ENCODE results near the gene GALNT7. TPM values are rescaled to one million over a fixed set of nuclear protein-coding genes. Genes with fewer than 3 reads are reported as not detected.

Gene GALNT7
- total and polyA plus RNA-seq, 2 of the 13 experiments (the other 11 are each of a cell fraction or from before 2014, with no cell fraction given): 0.08 to 0.13 TPM

DNA sequence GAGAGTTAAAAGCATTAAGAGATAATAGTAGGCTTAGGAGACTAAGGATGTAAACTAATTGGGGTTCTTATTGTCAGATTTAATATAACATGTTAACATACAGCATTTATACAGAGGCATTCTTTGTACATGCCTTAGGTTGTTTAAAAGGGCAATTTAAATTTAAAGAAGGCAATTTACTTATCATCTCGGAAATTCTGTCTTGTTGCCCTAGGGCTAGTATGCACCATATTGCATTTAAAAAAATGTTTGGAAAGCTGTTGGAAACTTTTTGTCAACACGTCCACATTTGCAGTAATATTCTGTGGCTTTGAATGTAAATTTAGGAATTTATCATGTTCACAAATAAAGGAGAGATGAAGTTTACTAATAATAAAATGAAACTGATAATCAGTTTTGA lies 25.5 kb downstream of the GALNT7 start:
- intact Hi-C loops (cut with micrococcal nuclease; ENCODE audit: unreplicated experiment): no loop called here
- FAIRE-seq: no peak
- no peaks in the 10 kb centered on the region for H3K79me2 ChIP-seq (ENCODE audit: insufficient read depth, low read length)

More for the DNA sequence above, 25.5 kb downstream of the GALNT7 start:
- Histone ChIP-seq H4K20me1 (ENCODE audit: insufficient read depth, low read length) (no peaks in the 10 kb centered on the region), H3K27ac (ENCODE audit: extremely low read length, insufficient read depth, low read length) (no peak overlapping the region), H3K36me3 (replicated peaks in 1 of 2; ENCODE audit: control insufficient read depth in 1 of 2, insufficient read depth in 2 of 2, low read length in 2 of 2) (no peaks in the 10 kb centered on the region), H3K4me1 (ENCODE audit: insufficient read depth, low read length) (no peaks in the 10 kb centered on the region), H2AFZ (ENCODE audit: low read length) (no peak overlapping the region), H3K9me3 (ENCODE audit: low read length) (no peaks in the 10 kb centered on the region), H3K9ac (ENCODE audit: insufficient read depth, low read depth, low read length) (no peak overlapping the region), H3K4me2 (ENCODE audit: low read depth, low read length) (no peak overlapping the region), H3K27me3 (ENCODE audit: control insufficient read depth in 1 of 2, insufficient read depth in 2 of 2, low read length in 2 of 2) (no peaks in the 10 kb centered on the region; a peak in 1 of 5 replicates), H3K4me3 (replicated peaks in 1 of 3; ENCODE audit: insufficient read depth in 1 of 3, low read depth in 2 of 3, low read length in 3 of 3) (no peak overlapping the region)
- DNase-seq (ENCODE audit: low spot score) (no peak), ATAC-seq (no peak)
- BruUV-seq (replicated peaks): no TSS peak
- TF ChIP-seq ZNF7 (CRISPR knock-in tag; IDR thresholded peaks at IDR 0.05) (no peak), NKX3-1 (CRISPR knock-in tag; IDR thresholded peaks at IDR 0.05) (no peak), FOXM1 (CRISPR knock-in tag; IDR thresholded peaks at IDR 0.05) (no peak), HMG20A (CRISPR knock-in tag; IDR thresholded peaks at IDR 0.05; ENCODE audit: borderline replicate concordance) (no peak), FOXO1 (CRISPR knock-in tag; IDR thresholded peaks at IDR 0.05) (no peak), ZNF850 (CRISPR knock-in tag; conservative IDR thresholded peaks at IDR 0.05) (no peak), SIN3A (IDR thresholded peaks at IDR 0.05; ENCODE audit: borderline replicate concordance, low read depth, low read length) (no peak)
- TF ChIP-seq, protein P1, sequence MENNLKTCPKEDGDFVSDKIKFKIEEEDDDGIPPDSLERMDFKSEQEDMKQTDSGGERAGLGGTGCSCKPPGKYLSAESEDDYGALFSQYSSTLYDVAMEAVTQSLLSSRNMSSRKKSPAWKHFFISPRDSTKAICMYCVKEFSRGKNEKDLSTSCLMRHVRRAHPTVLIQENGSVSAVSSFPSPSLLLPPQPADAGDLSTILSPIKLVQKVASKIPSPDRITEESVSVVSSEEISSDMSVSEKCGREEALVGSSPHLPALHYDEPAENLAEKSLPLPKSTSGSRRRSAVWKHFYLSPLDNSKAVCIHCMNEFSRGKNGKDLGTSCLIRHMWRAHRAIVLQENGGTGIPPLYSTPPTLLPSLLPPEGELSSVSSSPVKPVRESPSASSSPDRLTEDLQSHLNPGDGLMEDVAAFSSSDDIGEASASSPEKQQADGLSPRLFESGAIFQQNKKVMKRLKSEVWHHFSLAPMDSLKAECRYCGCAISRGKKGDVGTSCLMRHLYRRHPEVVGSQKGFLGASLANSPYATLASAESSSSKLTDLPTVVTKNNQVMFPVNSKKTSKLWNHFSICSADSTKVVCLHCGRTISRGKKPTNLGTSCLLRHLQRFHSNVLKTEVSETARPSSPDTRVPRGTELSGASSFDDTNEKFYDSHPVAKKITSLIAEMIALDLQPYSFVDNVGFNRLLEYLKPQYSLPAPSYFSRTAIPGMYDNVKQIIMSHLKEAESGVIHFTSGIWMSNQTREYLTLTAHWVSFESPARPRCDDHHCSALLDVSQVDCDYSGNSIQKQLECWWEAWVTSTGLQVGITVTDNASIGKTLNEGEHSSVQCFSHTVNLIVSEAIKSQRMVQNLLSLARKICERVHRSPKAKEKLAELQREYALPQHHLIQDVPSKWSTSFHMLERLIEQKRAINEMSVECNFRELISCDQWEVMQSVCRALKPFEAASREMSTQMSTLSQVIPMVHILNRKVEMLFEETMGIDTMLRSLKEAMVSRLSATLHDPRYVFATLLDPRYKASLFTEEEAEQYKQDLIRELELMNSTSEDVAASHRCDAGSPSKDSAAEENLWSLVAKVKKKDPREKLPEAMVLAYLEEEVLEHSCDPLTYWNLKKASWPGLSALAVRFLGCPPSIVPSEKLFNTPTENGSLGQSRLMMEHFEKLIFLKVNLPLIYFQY (CRISPR knock-in tag; IDR thresholded peaks at IDR 0.05; ENCODE audit: borderline replicate concordance): no peak
- TF ChIP-seq, protein P2, sequence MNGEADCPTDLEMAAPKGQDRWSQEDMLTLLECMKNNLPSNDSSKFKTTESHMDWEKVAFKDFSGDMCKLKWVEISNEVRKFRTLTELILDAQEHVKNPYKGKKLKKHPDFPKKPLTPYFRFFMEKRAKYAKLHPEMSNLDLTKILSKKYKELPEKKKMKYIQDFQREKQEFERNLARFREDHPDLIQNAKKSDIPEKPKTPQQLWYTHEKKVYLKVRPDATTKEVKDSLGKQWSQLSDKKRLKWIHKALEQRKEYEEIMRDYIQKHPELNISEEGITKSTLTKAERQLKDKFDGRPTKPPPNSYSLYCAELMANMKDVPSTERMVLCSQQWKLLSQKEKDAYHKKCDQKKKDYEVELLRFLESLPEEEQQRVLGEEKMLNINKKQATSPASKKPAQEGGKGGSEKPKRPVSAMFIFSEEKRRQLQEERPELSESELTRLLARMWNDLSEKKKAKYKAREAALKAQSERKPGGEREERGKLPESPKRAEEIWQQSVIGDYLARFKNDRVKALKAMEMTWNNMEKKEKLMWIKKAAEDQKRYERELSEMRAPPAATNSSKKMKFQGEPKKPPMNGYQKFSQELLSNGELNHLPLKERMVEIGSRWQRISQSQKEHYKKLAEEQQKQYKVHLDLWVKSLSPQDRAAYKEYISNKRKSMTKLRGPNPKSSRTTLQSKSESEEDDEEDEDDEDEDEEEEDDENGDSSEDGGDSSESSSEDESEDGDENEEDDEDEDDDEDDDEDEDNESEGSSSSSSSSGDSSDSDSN (CRISPR knock-in tag; IDR thresholded peaks at IDR 0.05): no peak
- TF ChIP-seq, protein P3, sequence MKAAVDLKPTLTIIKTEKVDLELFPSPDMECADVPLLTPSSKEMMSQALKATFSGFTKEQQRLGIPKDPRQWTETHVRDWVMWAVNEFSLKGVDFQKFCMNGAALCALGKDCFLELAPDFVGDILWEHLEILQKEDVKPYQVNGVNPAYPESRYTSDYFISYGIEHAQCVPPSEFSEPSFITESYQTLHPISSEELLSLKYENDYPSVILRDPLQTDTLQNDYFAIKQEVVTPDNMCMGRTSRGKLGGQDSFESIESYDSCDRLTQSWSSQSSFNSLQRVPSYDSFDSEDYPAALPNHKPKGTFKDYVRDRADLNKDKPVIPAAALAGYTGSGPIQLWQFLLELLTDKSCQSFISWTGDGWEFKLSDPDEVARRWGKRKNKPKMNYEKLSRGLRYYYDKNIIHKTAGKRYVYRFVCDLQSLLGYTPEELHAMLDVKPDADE (CRISPR knock-in tag; IDR thresholded peaks at IDR 0.05): no peak
- POLR2A ChIA-PET: no interaction called here
- in situ Hi-C loops (cut with HindIII; ENCODE audit: extremely low pct_ligation_motif_present, low pct_unique_long_range_greater_than_20kb): no loop called here
- 1% methylated on average over 2 of the region's 2 CpGs for WGBS (ENCODE audit: low lambda C conversion rate)
- CTCF ChIA-PET (ENCODE audit: low intra/inter-chr PET ratio, low total read pairs): no interaction called here

Measured in HepG2 (cell line).